ENCODE results near the gene MOB3B.
"Not testable (repeated sequence)": the region's sequence is repeated elsewhere in the genome, so short reads cannot be mapped to it uniquely, and the experiment has no call there.

Gene MOB3B

GRCh38 chr9:27472195-27472594 is 57.4 kb downstream of the MOB3B start:
- DNase-seq = no peak

DNA sequence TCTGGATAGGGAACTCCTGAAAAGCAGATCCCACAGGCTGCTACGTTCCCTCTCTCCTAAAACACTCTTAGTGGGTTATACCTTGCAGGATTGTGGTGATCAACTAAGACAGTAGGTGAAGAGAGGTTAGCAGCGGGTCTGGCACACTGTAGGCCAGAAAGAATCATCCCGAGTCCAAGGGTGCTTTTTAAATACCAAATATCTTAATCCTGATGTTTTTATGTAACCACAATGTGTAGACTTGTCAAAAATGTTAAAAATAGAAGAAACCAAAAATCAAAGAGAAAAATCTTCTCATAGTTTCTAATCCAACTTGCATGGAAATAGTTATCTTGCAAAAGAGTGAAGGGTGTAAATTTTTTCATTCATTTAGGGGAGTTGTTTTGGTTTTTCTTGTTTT is 57.8 kb downstream of the MOB3B start:
- no peak for DNase-seq

- no peak for DNase-seq
Observed at GRCh38 chr9:27471366-27471765, 58.2 kb downstream of the MOB3B start.

GRCh38 chr9:27470291-27470856 is 59.2 kb downstream of the MOB3B start:
- DNase-seq = no peak

GRCh38 chr9:27469550-27469949 is 60.1 kb downstream of the MOB3B start:
- DNase-seq = no peak

DNA sequence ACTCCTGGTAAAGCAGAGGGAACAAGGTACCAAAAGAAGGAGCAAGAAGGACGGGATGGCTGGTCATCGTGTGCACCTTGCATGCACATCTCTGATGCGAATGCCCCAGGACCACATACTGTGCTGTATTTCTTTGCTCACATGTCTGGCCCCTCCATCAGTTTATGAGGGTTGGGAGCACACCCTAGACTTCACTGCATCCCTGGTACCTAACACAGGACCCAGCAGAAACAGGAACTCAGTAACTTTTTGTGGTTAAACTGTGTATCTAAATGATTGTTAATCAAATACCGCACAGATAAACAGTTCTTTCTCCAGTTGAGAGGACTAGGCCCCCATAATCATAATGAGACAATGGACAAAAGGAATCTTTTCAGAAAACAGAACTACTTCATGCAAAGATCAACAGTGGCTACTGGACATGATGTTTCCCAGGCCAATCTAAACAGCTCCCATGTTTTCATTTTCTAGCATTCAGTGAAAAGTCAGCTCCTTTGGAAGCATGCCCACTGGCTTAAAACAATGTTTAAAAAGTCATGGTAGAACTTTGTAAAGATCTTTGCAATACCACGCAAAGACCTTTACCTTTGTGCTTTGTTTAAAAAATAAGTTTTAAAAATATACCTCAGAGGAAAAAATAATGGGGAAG is 61.0 kb downstream of the MOB3B start:
- DNase-seq = no peak

DNA sequence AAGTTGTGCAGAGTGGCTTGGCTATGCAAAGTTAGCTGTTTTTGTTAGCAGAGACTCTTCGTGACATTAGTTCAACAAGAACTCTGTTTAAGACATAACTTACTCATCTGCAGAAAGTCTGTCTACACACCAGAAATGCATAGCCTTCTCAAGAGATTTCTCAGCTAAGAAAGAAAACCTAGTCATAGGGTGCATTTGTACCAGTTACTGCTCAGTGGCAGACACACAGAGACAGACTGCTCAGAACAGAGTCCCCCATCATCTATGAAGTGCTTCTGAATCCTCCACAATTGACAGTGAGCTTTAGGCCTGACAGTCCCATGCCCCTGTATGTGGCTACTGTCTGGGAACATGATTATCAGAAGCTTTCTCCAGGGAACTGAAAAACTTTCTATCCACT is 61.6 kb downstream of the MOB3B start:
- no peak for DNase-seq

DNA sequence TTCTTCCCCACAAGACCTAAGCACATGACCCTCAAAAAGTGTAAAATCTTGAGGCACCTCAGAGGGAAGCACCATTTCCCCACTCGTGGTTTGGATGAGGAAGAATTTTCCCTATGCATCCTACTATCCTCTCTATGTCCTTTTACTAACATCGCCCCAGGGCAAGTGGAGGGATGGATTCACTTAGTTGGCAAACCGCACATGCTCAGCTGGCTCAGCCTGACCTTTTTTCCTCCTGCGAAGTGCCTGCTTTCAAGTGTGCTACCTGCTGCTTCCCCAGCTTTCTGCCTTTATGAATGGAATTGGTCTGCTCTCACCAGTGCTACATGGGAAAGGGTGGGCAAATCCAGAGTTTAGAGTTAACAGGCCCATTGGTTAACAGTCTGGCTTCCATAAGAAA is 62.1 kb downstream of the MOB3B start:
- DNase-seq = no peak

DNA sequence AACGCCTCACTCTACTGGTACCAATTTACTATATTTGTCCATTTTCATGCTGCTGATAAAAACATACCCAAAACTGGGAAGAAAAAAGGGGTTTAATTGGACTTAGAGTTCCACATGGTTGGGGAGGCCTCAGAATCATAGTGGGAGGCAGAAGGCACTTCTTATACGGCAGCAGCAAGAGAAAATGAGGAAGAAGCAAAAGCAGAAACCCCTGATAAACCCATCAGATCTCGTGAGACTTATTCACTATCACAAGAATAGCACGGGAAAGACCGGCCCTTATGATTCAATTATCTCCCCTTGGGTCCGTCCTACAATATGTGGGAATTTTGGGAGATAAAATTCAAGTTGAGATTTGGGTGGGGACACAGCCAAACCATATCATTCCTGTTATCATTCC is 63.1 kb downstream of the MOB3B start:
- not testable (repeated sequence) for DNase-seq

DNA sequence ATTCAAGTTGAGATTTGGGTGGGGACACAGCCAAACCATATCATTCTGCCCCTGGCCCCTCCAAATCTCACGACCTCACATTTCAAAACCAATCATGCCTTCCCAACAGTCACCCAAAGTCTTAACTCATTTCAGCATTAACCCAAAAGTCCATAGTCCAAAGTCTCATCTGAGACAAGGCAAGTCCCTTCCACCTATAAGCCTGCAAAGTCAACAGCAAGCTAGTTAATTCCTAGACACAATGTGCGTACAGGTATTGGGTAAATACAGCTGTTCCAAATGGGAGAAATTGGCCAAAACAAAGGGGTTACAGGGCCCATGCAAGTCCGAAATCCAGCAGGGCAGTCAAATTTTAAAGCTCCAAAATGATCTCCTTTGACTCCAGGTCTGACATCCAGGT is 64.7 kb downstream of the MOB3B start:
- not testable (repeated sequence) for DNase-seq

- DNase-seq = no peak
Observed at GRCh38 chr9:27462846-27463245, 66.8 kb downstream of the MOB3B start.

DNA sequence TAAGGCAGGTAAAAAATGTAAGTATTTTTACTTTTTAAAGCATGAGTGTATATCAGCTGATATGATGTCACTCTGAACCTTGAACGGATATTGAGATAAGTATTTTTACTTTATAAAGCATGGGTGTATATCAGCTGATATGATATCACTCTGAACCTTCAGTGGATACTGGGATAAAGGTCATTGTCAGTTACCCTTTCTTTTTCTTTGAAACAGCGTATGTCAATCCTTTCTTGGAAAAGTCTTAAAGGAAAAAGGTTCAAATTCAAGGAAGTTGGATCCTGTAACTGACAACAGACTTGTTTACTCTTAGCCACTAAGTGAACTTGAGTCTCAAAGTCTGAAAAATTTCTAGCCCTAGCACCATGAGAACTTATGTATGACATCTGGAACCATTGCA is 67.2 kb downstream of the MOB3B start:
- no peak for DNase-seq

DNA sequence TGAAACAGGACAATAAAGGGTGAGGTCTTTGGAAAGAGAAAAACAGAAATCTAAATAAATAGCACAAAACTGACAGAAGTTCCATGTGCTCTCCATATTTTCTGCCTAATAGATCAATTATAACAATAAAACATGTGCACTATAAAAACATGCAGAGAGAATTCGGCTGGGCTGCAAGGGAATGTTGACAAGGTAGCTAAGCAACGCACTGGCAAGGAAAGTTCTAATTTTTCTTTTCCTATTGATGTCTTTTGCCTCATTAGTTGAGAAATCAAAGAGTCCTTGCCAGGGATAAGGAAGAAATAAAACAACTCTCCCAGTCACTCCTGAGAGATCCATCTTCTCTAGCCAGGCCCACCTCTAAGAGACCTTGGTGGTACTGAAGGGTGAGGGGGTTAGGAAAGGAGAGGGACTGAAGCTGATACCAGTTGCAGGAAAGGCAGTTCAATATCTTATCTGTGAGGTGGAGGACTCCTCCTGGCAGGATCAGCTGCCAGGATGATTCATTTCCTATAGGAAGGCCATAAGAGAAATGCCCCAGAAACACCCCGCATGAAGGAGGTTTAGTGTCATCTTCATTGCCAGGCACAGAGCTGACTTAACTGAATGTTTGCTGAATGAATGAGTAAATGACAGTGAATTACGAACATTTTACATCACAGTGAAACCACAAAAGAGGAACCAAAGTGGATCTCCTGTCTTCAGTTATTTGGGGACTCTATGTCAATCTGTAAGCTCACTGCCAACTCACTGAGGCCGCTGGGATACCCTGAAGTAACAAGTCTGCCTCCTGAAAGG is 69.2 kb downstream of the MOB3B start:
- no peak for DNase-seq

DNA sequence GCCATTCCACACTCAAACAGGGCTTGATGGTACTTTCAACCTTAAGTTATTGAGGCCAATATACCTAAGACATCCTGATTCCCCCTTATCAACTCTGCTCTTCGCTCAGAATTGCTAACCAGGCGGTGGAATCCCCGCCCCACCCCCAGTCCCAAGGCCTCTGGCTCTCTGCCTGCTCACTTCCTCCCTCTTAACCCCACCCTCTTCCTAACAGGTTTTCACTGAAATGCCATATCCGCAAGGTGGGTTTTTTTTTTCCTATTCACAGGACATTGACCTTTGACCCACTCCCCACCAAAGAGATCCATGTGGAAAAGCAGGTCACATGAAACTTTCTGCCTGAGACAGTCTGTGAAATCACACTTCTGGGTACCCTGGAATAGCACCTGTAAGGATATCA is 72.2 kb downstream of the MOB3B start:
- DNase-seq = no peak

- DNase-seq = no peak
Observed at GRCh38 chr9:27453860-27454553, 75.6 kb downstream of the MOB3B start.

DNA sequence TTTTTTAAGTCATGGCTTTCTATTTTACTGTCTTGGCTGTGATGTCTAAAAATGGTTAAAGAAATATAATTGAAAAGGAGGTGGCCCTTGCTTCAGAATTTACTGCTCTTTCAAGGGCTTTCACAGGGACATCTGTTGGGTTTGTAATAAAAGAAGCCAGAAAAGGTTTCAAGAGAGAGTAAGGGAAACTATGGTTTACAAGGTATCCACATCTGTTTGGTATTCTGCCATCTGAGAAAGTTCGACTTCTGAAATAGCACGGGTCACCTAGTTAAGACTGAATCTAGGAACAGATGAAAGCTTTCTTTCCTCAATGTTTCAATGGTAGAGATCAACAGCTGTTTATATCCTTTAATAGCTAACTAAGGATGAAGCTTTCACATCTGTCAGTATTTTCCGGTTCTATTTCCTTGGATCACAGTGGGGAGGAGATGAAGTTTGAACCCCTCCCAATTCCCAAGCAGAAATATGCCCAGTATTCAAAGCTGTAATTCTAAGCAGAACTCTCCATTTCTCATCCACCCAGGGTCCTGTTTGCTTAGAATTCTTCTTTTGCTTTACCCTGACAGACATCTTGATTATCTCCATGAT is 78.3 kb downstream of the MOB3B start:
- DNase-seq = no peak

DNA sequence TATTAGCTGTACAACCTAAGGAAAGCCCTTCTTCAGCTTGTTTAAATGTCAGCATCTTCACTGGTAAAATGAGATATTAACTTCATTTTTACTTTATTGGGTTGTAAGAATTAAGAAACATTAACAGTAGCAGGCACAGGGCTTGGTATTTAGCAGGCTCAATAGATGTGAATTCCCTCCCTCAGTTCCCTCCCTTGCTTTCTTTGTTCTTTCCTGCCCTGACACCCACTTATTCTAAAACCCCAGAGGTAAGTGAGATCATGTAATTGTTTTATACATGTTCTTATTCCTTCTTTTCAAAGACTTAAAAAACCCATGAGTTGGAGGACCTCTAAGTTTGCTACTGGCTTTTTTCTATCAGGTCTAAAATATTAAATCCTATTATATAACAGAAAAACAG is 78.9 kb downstream of the MOB3B start:
- no peak for DNase-seq

DNA sequence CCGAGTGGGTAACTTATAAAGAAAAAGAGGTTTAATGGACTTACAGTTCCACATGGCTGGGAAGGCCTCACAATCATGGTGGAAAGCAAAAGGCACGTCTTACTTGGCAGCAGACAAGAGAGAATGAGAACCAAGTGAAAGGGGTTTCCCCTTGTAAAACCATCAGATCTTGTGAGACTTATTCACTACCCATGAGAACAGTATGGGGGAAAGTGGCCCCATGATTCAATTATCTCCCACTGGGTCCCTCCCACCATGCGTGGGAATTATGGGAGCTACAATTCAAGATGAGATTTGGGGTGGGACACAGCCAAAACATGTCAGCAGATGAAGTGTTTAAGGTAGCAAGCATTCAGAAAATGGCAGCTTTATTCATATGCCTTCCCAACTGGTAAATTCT is 81.3 kb downstream of the MOB3B start:
- not testable (repeated sequence) for DNase-seq

- no peak for DNase-seq
Observed at GRCh38 chr9:27447031-27447683, 82.5 kb downstream of the MOB3B start.

GRCh38 chr9:27445688-27446087 is 83.9 kb downstream of the MOB3B start:
- no peak for DNase-seq

DNA sequence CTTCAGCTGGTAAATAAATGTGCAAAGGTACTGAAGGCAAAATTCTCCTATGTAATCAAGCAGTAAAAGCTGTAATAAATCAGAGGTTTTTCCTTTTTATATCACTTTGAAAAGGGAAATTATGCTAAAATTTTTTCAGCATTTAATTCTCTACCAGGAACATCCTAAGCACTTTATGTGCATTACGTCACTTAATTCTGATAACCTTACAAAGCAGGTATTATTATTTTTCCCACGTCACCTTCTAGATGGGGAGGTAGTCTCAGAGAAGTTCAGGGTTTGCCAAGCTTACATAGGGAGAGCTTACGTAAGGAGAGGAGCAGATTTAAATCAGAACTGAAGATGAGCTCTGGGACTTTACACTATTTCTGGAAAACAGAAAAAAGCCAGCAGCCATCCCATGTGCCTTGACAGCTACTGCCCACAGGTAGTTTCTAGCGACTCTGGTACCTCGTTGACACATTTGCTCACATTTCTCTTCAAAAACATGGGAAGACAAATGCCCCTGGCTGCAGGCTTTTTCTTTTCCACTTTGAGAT is 84.5 kb downstream of the MOB3B start:
- DNase-seq = no peak

DNA sequence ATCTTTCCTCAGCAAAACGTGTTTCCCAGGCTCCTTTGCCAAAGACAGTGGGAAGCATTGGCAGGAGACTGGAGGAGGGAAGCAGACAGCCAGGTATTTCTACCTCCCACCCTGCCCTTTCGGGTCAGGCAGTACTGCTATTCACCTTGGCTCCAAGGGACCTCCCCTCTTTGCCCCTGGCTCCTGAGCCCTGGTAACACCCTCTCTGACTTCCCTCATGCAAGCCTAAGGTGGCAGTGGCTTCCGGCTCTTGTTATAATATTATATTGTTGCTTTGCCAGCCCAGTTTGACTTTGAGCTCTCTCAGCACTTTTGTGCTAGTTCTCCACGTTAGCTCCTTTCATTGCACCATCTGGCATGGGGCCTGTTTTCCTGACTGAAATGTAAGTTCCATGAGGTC is 87.2 kb downstream of the MOB3B start:
- no peak for DNase-seq

- DNase-seq = no peak
Observed at GRCh38 chr9:27441741-27442070, 87.9 kb downstream of the MOB3B start.
